Femur (tissue), 1 donor: Measurements from ENCODE around the gene PTPRE.

Source experiments
- DNase-seq: peaks from one replicate; pipeline ENCODE4 v3.0.0-alpha.2; 2017

PTPRE gene

GRCh38 chr10:127959428-127959827 is 52.5 kb downstream of the PTPRE start:
- DNase-seq: no peak

GRCh38 chr10:127961071-127961470 is 54.2 kb downstream of the PTPRE start:
- DNase-seq: no peak

- DNase-seq: peak; percentile 8
Measured at GRCh38 chr10:127962205-127962604, 55.3 kb downstream of the PTPRE start.

GRCh38 chr10:127963136-127963535 is 56.2 kb downstream of the PTPRE start:
- peak; percentile 3 for DNase-seq

GRCh38 chr10:127964621-127965020 is 57.7 kb downstream of the PTPRE start:
- peak; percentile 1 for DNase-seq

- no peak for DNase-seq
Measured at GRCh38 chr10:127966875-127967274, 60.0 kb downstream of the PTPRE start.

- peak; percentile 4 for DNase-seq
Measured at GRCh38 chr10:127968027-127968441, 61.1 kb downstream of the PTPRE start.

GRCh38 chr10:127968659-127969058 is 61.8 kb downstream of the PTPRE start:
- peak; percentile 2 for DNase-seq

GRCh38 chr10:127971101-127971946 is 64.4 kb downstream of the PTPRE start:
- DNase-seq: peak; percentile 5

- peak; percentile 13 for DNase-seq
Measured at GRCh38 chr10:127971963-127972615, 65.2 kb downstream of the PTPRE start.

GRCh38 chr10:127972751-127973357 is 66.0 kb downstream of the PTPRE start:
- peak; percentile 10 for DNase-seq

GRCh38 chr10:127973791-127974311 is 66.9 kb downstream of the PTPRE start:
- peak; percentile 36 for DNase-seq

- peak; percentile 3 for DNase-seq
Measured at GRCh38 chr10:127974911-127975310, 68.0 kb downstream of the PTPRE start.

GRCh38 chr10:127976286-127976685 is 69.4 kb downstream of the PTPRE start:
- no peak for DNase-seq

- DNase-seq: no peak
Measured at GRCh38 chr10:127976701-127977356, 69.9 kb downstream of the PTPRE start.

GRCh38 chr10:127977357-127978009 is 70.6 kb downstream of the PTPRE start:
- DNase-seq: peak; percentile 80

GRCh38 chr10:127978481-127978880 is 71.6 kb downstream of the PTPRE start:
- DNase-seq: no peak

- DNase-seq: no peak
Measured at GRCh38 chr10:127979045-127979444, 72.1 kb downstream of the PTPRE start.

- DNase-seq: no peak
Measured at GRCh38 chr10:127979566-127979965, 72.7 kb downstream of the PTPRE start.

GRCh38 chr10:127980898-127981297 is 74.0 kb downstream of the PTPRE start:
- no peak for DNase-seq

- no peak for DNase-seq
Measured at GRCh38 chr10:127982601-127983000, 75.7 kb downstream of the PTPRE start.

GRCh38 chr10:127983344-127984100 is 76.6 kb downstream of the PTPRE start:
- no peak for DNase-seq
